Suprapubic skin (tissue), 3 donors: ENCODE data around the gene KRTAP19-8.

Experiments
- CTCF ChIP-seq, 2 donors: fragments of 200-600 bp in 1 of 2; fragments of 450-650 bp in 1 of 2; sonication (generic) in 1 of 2; IDR thresholded peaks; one replicate each; pipeline ENCODE4 v1.5.1; 2016 to 2019; ENCODE audit warnings: antibody characterized with exemption in 2 of 2, mild to moderate bottlenecking in 1 of 2, moderate library complexity in 1 of 2
- EP300 ChIP-seq: sonication (generic); formaldehyde crosslinking; IDR thresholded peaks from one replicate; pipeline ENCODE4 v1.6.1; 2017; ENCODE audit warnings: antibody characterized with exemption
- POLR2A ChIP-seq, 2 donors: fragments of 450-650 bp; IDR thresholded peaks; one replicate each; pipeline ENCODE4 v1.6.1; 2017; ENCODE audit warnings: antibody characterized with exemption in 2 of 2, mild to moderate bottlenecking in 2 of 2, moderate library complexity in 2 of 2

- TF ChIP-seq CTCF (IDR thresholded peaks at IDR 0.05) (no peak), POLR2A (IDR thresholded peaks at IDR 0.05) (no peak), EP300 (no peak)
These were observed 49.6 kb downstream of the KRTAP19-8 start for GRCh38 chr21:30988706-30989105.
